ENCODE results near the gene TBC1D14.
"Not testable (repeated sequence)": the region's sequence is repeated elsewhere in the genome, so short reads cannot be mapped to it uniquely, and the experiment has no call there.

GRCh38 chr4:6911917-6912316 lies 2.3 kb downstream of the TBC1D14 start:
- TF ChIP-seq ZBTB33 (CRISPR knock-in tag; IDR thresholded peaks at IDR 0.05); TAF9B (IDR thresholded peaks at IDR 0.05; ENCODE audit: partially characterized antibody); ZNF224 (CRISPR knock-in tag; IDR thresholded peaks at IDR 0.05); CREB1 (IDR thresholded peaks at IDR 0.05); CREB1 (CRISPR knock-in tag; IDR thresholded peaks at IDR 0.05); POLR2A (conservative IDR thresholded peaks at IDR 0.05): not testable (repeated sequence)

Data from K562 (cell line).